Uterus (tissue), 2 donors: ENCODE data around the gene TFPI.

ENCODE experiments used
- POLR2A ChIP-seq, 2 donors: fragments of 450-650 bp; IDR thresholded peaks; one replicate each; pipeline ENCODE4 v1.6.1; 2016; ENCODE audit warnings: antibody characterized with exemption in 2 of 2, mild to moderate bottlenecking in 1 of 2, moderate library complexity in 1 of 2
- TF ChIP-seq, protein P1 (sequence below), 4 experiments: fragments of 200-600 bp in 2 of 4; fragments of 450-650 bp in 2 of 4; sonication (generic) in 2 of 4; IDR thresholded peaks; one replicate each; pipeline ENCODE4 v1.5.1; 2016 to 2019; ENCODE audit warnings: antibody characterized with exemption in 4 of 4, mild to moderate bottlenecking in 2 of 4, moderate library complexity in 1 of 4

DNA sequence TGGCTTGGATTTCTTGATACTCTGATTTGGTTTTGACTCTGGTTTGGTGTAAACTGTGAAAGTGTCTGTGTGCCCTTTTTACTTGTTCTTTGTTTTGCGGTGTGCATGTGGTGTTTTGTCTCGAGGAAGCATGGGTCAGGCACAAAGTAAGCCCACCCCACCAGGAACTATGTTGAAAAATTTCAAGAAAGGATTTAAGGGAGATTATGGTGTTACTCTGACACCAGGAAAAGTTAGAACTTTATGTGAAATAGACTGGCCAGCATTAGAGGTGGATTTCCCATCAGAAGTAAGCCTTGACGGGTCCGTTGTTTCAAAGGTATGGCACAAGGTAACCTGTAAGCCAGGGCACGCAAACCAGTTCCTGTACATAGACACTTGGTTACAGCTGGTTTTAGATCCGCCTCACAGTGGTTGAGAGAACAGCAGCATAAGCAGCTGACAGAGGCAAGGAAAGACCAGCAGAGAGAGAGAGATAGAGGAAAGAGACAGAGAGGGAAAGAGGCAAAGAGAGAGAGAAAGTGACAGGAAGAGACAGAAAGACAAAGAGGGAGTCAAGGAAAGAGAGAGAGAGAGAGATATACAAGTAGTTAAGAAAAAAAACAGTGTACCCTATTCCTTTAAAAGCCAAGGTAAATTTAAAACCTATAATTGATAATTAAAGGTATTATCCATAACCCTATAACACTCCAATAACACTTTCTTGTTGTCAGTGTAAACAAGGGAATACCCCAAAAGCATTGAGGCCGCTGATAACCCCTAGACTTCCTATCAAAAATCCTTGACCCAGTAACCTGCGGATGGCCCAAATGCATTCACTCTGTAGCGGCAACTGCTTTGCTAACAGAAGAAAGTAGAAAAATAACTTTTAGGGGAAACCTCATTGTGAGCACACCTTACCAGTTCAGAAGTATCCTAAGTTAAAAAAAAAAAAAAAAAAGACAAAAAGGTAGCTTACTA is 42.6 kb downstream of the TFPI start:
- TF ChIP-seq, protein P1, sequence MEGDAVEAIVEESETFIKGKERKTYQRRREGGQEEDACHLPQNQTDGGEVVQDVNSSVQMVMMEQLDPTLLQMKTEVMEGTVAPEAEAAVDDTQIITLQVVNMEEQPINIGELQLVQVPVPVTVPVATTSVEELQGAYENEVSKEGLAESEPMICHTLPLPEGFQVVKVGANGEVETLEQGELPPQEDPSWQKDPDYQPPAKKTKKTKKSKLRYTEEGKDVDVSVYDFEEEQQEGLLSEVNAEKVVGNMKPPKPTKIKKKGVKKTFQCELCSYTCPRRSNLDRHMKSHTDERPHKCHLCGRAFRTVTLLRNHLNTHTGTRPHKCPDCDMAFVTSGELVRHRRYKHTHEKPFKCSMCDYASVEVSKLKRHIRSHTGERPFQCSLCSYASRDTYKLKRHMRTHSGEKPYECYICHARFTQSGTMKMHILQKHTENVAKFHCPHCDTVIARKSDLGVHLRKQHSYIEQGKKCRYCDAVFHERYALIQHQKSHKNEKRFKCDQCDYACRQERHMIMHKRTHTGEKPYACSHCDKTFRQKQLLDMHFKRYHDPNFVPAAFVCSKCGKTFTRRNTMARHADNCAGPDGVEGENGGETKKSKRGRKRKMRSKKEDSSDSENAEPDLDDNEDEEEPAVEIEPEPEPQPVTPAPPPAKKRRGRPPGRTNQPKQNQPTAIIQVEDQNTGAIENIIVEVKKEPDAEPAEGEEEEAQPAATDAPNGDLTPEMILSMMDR (IDR thresholded peaks at IDR 0.05) = no peak
- no peak for TF ChIP-seq POLR2A (IDR thresholded peaks at IDR 0.05)
